Measurements from ENCODE around the gene FSIP1. TPM values are rescaled to one million over a fixed set of nuclear protein-coding genes. Genes with fewer than 3 reads are reported as not detected.

The FSIP1 gene
- total and polyA plus RNA-seq, 9 of the 15 experiments (the other 6 are each of a cell fraction or from before 2014, with no cell fraction given): 0.07 to 0.51 (median 0.29) TPM

DNA sequence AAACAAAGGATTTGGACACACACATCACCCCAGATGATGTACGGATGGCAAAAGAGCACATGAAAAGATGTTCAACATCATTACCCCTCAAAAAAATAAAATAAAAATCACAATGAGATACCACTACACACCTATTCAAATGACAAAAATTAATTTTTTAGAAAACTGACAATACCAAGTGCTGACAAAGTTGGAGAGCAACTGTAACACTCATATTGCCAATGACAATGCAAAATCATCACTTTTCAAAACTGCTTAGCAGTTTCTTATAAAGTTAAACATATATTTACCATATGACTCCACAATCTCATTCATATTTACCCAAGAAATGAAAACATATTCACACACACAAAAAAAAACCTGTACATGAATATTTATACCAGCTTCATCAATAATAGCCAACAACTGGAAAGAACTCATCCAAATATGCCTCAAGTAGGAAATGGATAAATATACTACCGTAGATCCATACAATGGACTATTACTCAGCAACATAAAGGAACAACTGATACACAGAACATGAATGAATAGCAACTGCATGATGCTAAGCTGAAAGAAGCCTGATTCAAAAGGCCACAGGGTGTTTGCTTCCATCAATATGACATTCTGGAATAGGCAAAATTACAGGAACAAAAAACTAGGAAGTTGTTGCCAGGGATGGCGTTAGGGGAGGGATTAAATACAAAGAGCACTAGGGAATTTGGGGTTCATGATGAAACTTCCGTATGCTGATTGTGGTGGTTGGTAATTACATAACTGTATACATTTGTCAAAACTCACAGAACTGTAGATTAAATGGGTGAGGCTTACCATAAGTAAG, 1.3 kb downstream of the FSIP1 start:
- peak overlapping the region; percentile 96 for H2AFZ ChIP-seq (ENCODE audit: low read depth, low read length)
- no peaks in the 10 kb centered on the region for H3K9me1 ChIP-seq (ENCODE audit: control insufficient read depth, insufficient read depth, low read length)
- H3K36me3 ChIP-seq (ENCODE audit: control insufficient read depth, insufficient read depth, low read length): no peaks in the 10 kb centered on the region
- H3K4me3 ChIP-seq: no peak overlapping the region
- no peaks in the 10 kb centered on the region for H4K20me1 ChIP-seq (replicated peaks; ENCODE audit: control insufficient read depth, insufficient read depth, low read length)
- DNase-seq (ENCODE audit: extremely low read depth in 1 of 4, low spot score in 3 of 4) (no peak), FAIRE-seq (no peak), ATAC-seq (no peak)
- H3K4me1 ChIP-seq (replicated peaks in 1 of 2; ENCODE audit: control insufficient read depth in 2 of 2, insufficient read depth in 2 of 2, low read length in 2 of 2): peaks cover 0 to 8% of the 10 kb centered on the region in 2 experiments; a peak in 3 of 5 replicates
- BruUV-seq (replicated peaks): no TSS peak
- intact Hi-C loops (cut with micrococcal nuclease): no loop called here
- H3K9me3 ChIP-seq (replicated peaks; ENCODE audit: control insufficient read depth, insufficient read depth, low read depth, low read length): no peaks in the 10 kb centered on the region; the same call in 1 of the 2 replicates
- POLR2A ChIA-PET: interaction anchor here (0.6 to 1.7 kb wide), 2 partner anchors 14 to 326 kb away, joined by 3 read pairs; no protein-coding TSS in a partner anchor
- WGBS (ENCODE audit: insufficient coverage, low coverage, missing lambda C conversion rate): 71% methylated on average over 4 of the region's 4 CpGs
- H3K79me2 ChIP-seq (ENCODE audit: control insufficient read depth, insufficient read depth, low read length): peaks cover 13% of the 10 kb centered on the region
- H3K9ac ChIP-seq (ENCODE audit: insufficient read depth in 1 of 2, low read depth in 2 of 2, low read length in 2 of 2): no peak overlapping the region
- CTCF ChIA-PET (ENCODE audit: low intra/inter-chr PET ratio): no interaction called here
- in situ Hi-C loops (cut with MboI): loop anchor here (25.0 kb wide), 1 partner anchor 231 kb away; no protein-coding TSS in a partner anchor
- H3K27me3 ChIP-seq (ENCODE audit: control insufficient read depth in 2 of 2, insufficient read depth in 2 of 2, low read length in 2 of 2): no peaks in the 10 kb centered on the region
- peak overlapping the region; percentile 74; the same call in 1 of the 2 replicates for H3K4me2 ChIP-seq (ENCODE audit: insufficient read depth, low read length)
- H3K27ac ChIP-seq (ENCODE audit: extremely low read depth, low read depth, low read length): peak overlapping the region; percentile 59; the same call in 2 of the 3 replicates
- TF ChIP-seq KAT7 (CRISPR knock-in tag; IDR thresholded peaks at IDR 0.05; ENCODE audit: borderline replicate concordance) (no peak), GABPB1 (CRISPR knock-in tag; IDR thresholded peaks at IDR 0.05) (no peak), THRA (IDR thresholded peaks at IDR 0.05) (no peak), CREM (IDR thresholded peaks at IDR 0.05; ENCODE audit: low read depth) (no peak), TAF1 (IDR thresholded peaks at IDR 0.05; ENCODE audit: control insufficient read depth, extremely low read depth, insufficient read depth, low read length, severe bottlenecking) (no peak), USF2 (CRISPR knock-in tag; IDR thresholded peaks at IDR 0.05) (no peak), TAF9B (IDR thresholded peaks at IDR 0.05; ENCODE audit: partially characterized antibody) (no peak), TFAM (CRISPR knock-in tag; conservative IDR thresholded peaks at IDR 0.05) (no peak), SMAD1 (IDR thresholded peaks at IDR 0.05; ENCODE audit: low read depth, low read length, partially characterized antibody) (no peak), PHF21A (IDR thresholded peaks at IDR 0.05; ENCODE audit: borderline replicate concordance, low read depth) (no peak), NFE2 (IDR thresholded peaks at IDR 0.05; ENCODE audit: low read depth) (peak; percentile 36; the same call in 1 of the 2 replicates), ZNF146 (CRISPR knock-in tag; IDR thresholded peaks at IDR 0.05; ENCODE audit: unreplicated experiment) (peak; percentile 12), BMI1 (IDR thresholded peaks at IDR 0.05; ENCODE audit: low read length) (no peak), ZKSCAN8 (CRISPR knock-in tag; IDR thresholded peaks at IDR 0.05) (0 out of 2 replicates have a peak, but pooled peaks have one; percentile 46), ZNF445 (CRISPR knock-in tag; IDR thresholded peaks at IDR 0.05; ENCODE audit: low read depth) (no peak), RBBP5 (IDR thresholded peaks at IDR 0.05; ENCODE audit: borderline replicate concordance, insufficient read depth, low read length, poor library complexity, severe bottlenecking) (no peak)

All from K562 (cell line).